Bronchial epithelial cell (primary cell): ENCODE data around the gene KIFC3. TPM values are rescaled to one million over a fixed set of nuclear protein-coding genes. Genes with fewer than 3 reads are reported as not detected.

Experiments
- DNase-seq: peaks from one replicate; pipeline ENCODE4 v3.0.0-alpha.2; 2010; ENCODE audit warnings: low read depth
- FAIRE-seq: peaks from 2 replicates; lab custom pipeline; 2011; peaks lifted over from hg19 to GRCh38; lab: Jason Lieb, UNC
- H3K27me3 ChIP-seq: 2 replicates; pipeline ENCODE4 v1.5.1; 2011; ENCODE audit warnings: low read length; ENCODE audit not compliant: control insufficient read depth, insufficient read depth
- H3K36me3 ChIP-seq: 2 replicates; pipeline ENCODE4 v1.5.1; 2011; ENCODE audit warnings: low read length; ENCODE audit not compliant: control insufficient read depth, insufficient read depth
- H3K4me3 ChIP-seq: 2 replicates; pipeline ENCODE4 v1.5.1; 2011; ENCODE audit warnings: mild to moderate bottlenecking, low read depth, low read length, control low read depth
- CTCF ChIP-seq: IDR thresholded peaks from 2 replicates; pipeline ENCODE4 v1.5.1; 2011; ENCODE audit warnings: mild to moderate bottlenecking, moderate library complexity, low read length, control low read depth, inconsistent platforms; ENCODE audit not compliant: insufficient read depth, severe bottlenecking
- total RNA-seq: library from RNA; depleted of rRNA; stranded (reverse); fragments of >200 nt; gene quantifications from 2 replicates; pipeline ENCODE4 v1.2.1, GENCODE V29; 2014

The KIFC3 gene
- total RNA-seq, 1 donor from 2014 or later, result 34.8 TPM

DNA sequence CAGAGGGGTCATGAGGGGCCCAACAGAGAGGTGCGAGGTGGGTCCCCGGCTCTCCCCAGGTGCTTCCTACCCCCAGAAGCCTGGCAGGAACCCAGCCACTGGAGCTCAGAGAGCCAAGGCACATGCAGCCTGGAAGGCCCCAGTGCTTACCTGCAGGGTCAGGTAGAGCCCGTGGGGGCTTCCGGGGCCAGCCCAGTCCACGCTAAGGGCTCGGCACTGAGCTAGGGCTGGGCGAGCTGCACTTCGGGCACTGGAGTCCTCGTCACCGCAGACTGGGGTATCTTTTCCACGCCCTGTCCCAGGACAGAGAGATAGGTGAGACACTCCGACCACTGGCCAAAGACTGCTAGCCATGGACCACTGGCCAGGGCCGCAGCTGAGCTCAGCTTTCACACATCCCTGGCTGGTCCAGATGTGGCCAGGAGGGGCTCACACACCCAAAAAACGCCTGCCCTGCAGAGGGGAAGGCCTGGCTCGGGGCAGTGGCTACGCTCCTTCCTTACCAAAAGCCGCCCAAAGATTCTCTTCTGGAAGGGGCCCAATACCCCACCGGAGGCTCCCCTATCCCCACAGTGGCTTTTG, 7.4 kb downstream of the KIFC3 start:
- FAIRE-seq, result no peak
- TF ChIP-seq CTCF, result no peak
- Histone ChIP-seq H3K4me3 (no peak overlapping the region), H3K27me3 (no peaks in the 10 kb centered on the region), H3K36me3 (peaks cover 14% of the 10 kb centered on the region)
- no peak for DNase-seq

- peaks cover 17% of the 10 kb centered on the region for H3K36me3 ChIP-seq
- no peak for TF ChIP-seq CTCF
- DNase-seq (no peak), FAIRE-seq (peak; percentile 7)
- H3K27me3 ChIP-seq, result no peaks in the 10 kb centered on the region
- H3K4me3 ChIP-seq, result no peak overlapping the region
Measured at GRCh38 chr16:57791893-57792461, 10.3 kb downstream of the KIFC3 start.

DNA sequence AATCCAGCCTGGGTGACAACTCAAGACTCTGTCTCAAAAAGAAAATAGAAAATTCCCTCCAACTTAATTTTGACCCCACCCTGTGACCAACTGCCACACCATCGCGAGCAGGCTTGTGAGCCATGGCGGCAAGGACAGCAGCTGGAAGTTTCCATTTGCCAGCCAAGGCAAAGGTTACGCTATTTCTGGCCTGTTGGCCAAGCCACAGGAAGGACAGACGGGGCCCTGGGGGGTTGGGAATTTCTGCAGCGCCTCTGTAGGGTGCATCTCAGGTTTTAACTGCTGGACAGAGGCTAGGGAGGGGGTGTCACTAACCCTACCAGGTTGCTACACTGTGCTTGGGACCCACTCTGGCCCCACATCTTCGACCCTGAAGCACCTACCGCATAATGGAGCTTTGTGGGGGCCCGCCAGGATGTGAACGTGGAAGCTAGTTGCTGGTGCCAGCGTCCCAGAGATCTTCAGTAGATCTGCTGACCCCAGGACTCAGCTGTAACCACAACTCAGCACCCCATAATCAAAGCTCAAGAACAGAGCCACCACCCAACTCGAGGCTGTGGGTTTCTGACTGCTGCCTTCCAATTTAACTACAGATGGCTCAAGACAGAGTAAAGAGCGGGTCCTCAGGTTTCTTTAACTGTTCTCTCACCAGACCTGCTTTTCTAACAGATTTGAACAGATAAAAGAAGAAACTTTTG, 10.9 kb downstream of the KIFC3 start:
- Histone ChIP-seq H3K36me3 (peaks cover 19% of the 10 kb centered on the region), H3K4me3 (no peak overlapping the region), H3K27me3 (no peaks in the 10 kb centered on the region)
- DNase-seq (no peak), FAIRE-seq (no peak)
- TF ChIP-seq CTCF, result no peak

- FAIRE-seq, result no peak
Measured at GRCh38 chr16:57788951-57789350, 13.3 kb downstream of the KIFC3 start.

DNA sequence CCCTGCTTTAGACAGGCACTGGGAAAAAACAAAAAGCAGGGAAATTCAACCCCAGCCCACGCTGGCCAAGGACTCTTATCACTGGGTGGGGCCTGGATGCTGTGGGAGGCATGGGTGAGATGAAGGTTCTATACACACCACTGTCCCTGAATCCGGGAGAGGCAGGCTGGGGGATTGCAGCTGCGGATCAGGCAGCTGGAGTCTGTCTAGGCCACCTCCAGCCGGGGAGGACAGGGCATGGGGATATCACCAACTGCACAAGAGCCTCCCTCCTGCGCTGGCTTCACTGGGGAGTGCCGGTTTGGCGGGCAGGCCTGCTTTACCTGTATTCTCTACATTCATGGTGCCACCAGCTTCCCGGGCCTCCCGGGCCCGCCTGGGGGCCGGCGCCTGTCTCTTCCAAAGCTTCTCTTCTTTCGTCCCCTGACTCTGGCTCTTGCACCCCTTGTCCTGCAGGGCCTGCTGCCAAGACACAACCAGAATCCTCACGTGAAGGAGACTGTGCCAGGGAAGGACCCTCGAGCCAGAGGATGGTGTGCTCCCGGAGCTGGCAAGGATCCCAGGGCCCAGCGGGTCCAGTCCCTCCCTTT, 13.9 kb downstream of the KIFC3 start:
- TF ChIP-seq CTCF, result no peak
- FAIRE-seq (no peak), DNase-seq (no peak)
- H3K4me3 ChIP-seq, result no peak overlapping the region
- no peaks in the 10 kb centered on the region for H3K27me3 ChIP-seq
- peaks cover 32% of the 10 kb centered on the region for H3K36me3 ChIP-seq

More at GRCh38 chr16:57788951-57789350, 13.3 kb downstream of the KIFC3 start:
- Histone ChIP-seq H3K27me3 (no peaks in the 10 kb centered on the region), H3K4me3 (no peak overlapping the region), H3K36me3 (peaks cover 30% of the 10 kb centered on the region)
- no peak for TF ChIP-seq CTCF
- DNase-seq, result no peak
